Panc1 (cell line): ENCODE results near the gene CYP3A4.

Source experiments
- POLR2AphosphoS5 ChIP-seq: IDR thresholded peaks from 2 replicates; pipeline ENCODE4 v1.6.1; 2012; ENCODE audit warnings: mild to moderate bottlenecking, low read depth, low read length, moderate library complexity
- SIN3A ChIP-seq: IDR thresholded peaks from 2 replicates; pipeline ENCODE4 v1.6.1; 2012; ENCODE audit warnings: low read depth, mild to moderate bottlenecking, low read length, moderate library complexity, borderline replicate concordance; ENCODE audit not compliant: insufficient read depth
- TCF7L2 ChIP-seq: IDR thresholded peaks from 2 replicates; pipeline ENCODE4 v1.6.1; 2011; ENCODE audit warnings: mild to moderate bottlenecking, low read depth, low read length, inconsistent platforms
- TF ChIP-seq, protein P1 (sequence below): fragments of 450-650 bp; IDR thresholded peaks from 2 replicates; pipeline ENCODE4 v1.5.1; 2017; ENCODE audit warnings: mild to moderate bottlenecking
- TF ChIP-seq, protein P2 (sequence below), 2 experiments: IDR thresholded peaks; 2 replicates each; pipeline ENCODE4 v1.6.1; 2011 to 2012; ENCODE audit warnings: low read depth in 2 of 2, control low read depth in 1 of 2, low read length in 1 of 2, mild to moderate bottlenecking in 1 of 2, moderate library complexity in 1 of 2; ENCODE audit not compliant: insufficient read depth in 1 of 2

DNA sequence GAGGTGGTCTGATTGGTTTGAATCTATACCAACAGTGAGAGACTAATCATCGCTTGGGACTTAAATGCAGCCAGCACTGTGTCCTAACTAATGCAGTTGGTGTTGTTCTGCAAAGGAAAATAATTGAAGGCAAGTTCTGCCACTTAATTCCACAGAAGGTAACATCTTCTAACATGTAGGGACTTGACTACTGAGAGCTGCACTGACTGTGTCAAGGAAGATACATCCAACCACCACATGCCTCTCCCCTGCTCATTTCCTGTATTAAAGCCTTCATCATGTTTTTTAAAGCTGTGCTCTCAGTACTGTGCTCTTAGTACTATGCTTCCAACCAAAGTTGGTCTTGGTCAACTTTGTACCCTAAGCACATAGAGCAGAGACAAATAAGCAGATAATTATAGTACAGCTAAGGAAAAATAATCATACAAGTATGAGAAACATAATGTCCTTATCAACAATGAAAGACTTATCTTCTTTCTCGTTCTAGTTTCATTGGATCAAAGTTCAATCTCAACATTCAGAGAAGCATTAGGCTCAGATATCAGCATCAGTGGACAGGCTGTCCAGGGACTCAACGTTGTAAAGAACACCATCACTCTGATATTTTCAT, 2.8 kb upstream of the CYP3A4 start:
- TF ChIP-seq POLR2AphosphoS5 (no peak), SIN3A (no peak), TCF7L2 (no peak)
- TF ChIP-seq, protein P1, sequence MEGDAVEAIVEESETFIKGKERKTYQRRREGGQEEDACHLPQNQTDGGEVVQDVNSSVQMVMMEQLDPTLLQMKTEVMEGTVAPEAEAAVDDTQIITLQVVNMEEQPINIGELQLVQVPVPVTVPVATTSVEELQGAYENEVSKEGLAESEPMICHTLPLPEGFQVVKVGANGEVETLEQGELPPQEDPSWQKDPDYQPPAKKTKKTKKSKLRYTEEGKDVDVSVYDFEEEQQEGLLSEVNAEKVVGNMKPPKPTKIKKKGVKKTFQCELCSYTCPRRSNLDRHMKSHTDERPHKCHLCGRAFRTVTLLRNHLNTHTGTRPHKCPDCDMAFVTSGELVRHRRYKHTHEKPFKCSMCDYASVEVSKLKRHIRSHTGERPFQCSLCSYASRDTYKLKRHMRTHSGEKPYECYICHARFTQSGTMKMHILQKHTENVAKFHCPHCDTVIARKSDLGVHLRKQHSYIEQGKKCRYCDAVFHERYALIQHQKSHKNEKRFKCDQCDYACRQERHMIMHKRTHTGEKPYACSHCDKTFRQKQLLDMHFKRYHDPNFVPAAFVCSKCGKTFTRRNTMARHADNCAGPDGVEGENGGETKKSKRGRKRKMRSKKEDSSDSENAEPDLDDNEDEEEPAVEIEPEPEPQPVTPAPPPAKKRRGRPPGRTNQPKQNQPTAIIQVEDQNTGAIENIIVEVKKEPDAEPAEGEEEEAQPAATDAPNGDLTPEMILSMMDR: no peak
- TF ChIP-seq, protein P2, sequence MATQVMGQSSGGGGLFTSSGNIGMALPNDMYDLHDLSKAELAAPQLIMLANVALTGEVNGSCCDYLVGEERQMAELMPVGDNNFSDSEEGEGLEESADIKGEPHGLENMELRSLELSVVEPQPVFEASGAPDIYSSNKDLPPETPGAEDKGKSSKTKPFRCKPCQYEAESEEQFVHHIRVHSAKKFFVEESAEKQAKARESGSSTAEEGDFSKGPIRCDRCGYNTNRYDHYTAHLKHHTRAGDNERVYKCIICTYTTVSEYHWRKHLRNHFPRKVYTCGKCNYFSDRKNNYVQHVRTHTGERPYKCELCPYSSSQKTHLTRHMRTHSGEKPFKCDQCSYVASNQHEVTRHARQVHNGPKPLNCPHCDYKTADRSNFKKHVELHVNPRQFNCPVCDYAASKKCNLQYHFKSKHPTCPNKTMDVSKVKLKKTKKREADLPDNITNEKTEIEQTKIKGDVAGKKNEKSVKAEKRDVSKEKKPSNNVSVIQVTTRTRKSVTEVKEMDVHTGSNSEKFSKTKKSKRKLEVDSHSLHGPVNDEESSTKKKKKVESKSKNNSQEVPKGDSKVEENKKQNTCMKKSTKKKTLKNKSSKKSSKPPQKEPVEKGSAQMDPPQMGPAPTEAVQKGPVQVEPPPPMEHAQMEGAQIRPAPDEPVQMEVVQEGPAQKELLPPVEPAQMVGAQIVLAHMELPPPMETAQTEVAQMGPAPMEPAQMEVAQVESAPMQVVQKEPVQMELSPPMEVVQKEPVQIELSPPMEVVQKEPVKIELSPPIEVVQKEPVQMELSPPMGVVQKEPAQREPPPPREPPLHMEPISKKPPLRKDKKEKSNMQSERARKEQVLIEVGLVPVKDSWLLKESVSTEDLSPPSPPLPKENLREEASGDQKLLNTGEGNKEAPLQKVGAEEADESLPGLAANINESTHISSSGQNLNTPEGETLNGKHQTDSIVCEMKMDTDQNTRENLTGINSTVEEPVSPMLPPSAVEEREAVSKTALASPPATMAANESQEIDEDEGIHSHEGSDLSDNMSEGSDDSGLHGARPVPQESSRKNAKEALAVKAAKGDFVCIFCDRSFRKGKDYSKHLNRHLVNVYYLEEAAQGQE (IDR thresholded peaks at IDR 0.05; ENCODE audit: insufficient read depth in 1 of 2, low read depth in 2 of 2, low read length in 1 of 2): no peak
